ENCODE measurements around the gene CUX1.

DNA sequence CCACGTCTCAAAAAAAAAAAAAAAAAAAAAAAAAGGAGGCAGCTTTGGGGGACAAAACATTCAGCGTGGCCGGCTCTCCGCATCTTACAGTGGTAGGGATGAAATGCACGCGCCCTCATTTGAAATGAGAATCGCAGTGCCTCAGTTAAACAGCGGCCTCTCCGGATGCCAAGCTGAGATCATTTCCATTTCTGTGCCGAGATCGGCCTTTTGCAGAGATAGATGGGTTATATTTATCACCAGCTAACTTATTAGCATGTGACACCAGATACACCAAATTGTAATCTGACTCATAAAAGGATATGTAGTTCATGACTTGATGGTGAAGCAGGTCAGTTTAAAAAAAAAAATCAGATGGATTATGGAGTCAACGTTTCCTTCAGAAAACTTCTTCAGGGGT is 138.7 kb downstream of the CUX1 start:
- TF ChIP-seq, protein P1, sequence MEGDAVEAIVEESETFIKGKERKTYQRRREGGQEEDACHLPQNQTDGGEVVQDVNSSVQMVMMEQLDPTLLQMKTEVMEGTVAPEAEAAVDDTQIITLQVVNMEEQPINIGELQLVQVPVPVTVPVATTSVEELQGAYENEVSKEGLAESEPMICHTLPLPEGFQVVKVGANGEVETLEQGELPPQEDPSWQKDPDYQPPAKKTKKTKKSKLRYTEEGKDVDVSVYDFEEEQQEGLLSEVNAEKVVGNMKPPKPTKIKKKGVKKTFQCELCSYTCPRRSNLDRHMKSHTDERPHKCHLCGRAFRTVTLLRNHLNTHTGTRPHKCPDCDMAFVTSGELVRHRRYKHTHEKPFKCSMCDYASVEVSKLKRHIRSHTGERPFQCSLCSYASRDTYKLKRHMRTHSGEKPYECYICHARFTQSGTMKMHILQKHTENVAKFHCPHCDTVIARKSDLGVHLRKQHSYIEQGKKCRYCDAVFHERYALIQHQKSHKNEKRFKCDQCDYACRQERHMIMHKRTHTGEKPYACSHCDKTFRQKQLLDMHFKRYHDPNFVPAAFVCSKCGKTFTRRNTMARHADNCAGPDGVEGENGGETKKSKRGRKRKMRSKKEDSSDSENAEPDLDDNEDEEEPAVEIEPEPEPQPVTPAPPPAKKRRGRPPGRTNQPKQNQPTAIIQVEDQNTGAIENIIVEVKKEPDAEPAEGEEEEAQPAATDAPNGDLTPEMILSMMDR (IDR thresholded peaks at IDR 0.05) = no peak
- no peak for TF ChIP-seq POLR2A (IDR thresholded peaks at IDR 0.05)
